Liver (tissue), 3 donors: Measurements from ENCODE around the gene SCGB3A2.

ENCODE experiments used
- ATF3 ChIP-seq: IDR thresholded peaks from 2 replicates; pipeline ENCODE4 v1.6.1; 2016; ENCODE audit warnings: antibody characterized with exemption
- CTCF ChIP-seq: fragments of 150-350 bp; IDR thresholded peaks from 2 replicates; pipeline ENCODE4 v1.5.1; 2017; ENCODE audit warnings: improper control_type of control experiment, low read depth, low read length; ENCODE audit not compliant: missing input control
- GABPA ChIP-seq, 2 donors: IDR thresholded peaks in 1 of 2; conservative IDR thresholded peaks in 1 of 2; 2 replicates each; pipeline ENCODE4 v1.6.1; 2016; ENCODE audit warnings: antibody characterized with exemption in 2 of 2, mild to moderate bottlenecking in 1 of 2, moderate library complexity in 1 of 2
- HNF4G ChIP-seq: IDR thresholded peaks from 2 replicates; pipeline ENCODE4 v1.6.1; 2016; ENCODE audit warnings: antibody characterized with exemption
- REST ChIP-seq: IDR thresholded peaks from 2 replicates; pipeline ENCODE4 v1.6.1; 2016; ENCODE audit warnings: antibody characterized with exemption, mild to moderate bottlenecking
- RXRA ChIP-seq, 2 donors: IDR thresholded peaks; 2 replicates each; pipeline ENCODE4 v1.6.1; 2017 to 2018; ENCODE audit warnings: antibody characterized with exemption in 2 of 2, mild to moderate bottlenecking in 1 of 2
- SP1 ChIP-seq: IDR thresholded peaks from 2 replicates; pipeline ENCODE4 v1.6.1; 2018; ENCODE audit warnings: antibody characterized with exemption, mild to moderate bottlenecking
- donor health status: healthy.
- donor health status: healthy.

GRCh38 chr5:147830035-147830434 lies 48.5 kb upstream of the SCGB3A2 start:
- TF ChIP-seq CTCF = no peak
- peak; percentile 39 for TF ChIP-seq ATF3
- TF ChIP-seq GABPA (IDR thresholded peaks at IDR 0.05 in 1 of 2, conservative IDR thresholded peaks at IDR 0.05 in 1 of 2) = no peak
- TF ChIP-seq REST = no peak
- TF ChIP-seq SP1 = no peak
- TF ChIP-seq RXRA (IDR thresholded peaks at IDR 0.05) = peak in 1 of 2 donors; percentile 61
- no peak for TF ChIP-seq HNF4G
